Ramos (cell line): Measurements from ENCODE around the gene STAC2.

Experiments used
- in situ Hi-C: fragments of 300-500 bp; cut with MboI; formaldehyde crosslinking; loops from one replicate; pipeline ENCODE4 v1.14.3; 2022; ENCODE audit warnings: low sequenced_read_pairs; ENCODE audit not compliant: unreplicated experiment

Gene STAC2

DNA sequence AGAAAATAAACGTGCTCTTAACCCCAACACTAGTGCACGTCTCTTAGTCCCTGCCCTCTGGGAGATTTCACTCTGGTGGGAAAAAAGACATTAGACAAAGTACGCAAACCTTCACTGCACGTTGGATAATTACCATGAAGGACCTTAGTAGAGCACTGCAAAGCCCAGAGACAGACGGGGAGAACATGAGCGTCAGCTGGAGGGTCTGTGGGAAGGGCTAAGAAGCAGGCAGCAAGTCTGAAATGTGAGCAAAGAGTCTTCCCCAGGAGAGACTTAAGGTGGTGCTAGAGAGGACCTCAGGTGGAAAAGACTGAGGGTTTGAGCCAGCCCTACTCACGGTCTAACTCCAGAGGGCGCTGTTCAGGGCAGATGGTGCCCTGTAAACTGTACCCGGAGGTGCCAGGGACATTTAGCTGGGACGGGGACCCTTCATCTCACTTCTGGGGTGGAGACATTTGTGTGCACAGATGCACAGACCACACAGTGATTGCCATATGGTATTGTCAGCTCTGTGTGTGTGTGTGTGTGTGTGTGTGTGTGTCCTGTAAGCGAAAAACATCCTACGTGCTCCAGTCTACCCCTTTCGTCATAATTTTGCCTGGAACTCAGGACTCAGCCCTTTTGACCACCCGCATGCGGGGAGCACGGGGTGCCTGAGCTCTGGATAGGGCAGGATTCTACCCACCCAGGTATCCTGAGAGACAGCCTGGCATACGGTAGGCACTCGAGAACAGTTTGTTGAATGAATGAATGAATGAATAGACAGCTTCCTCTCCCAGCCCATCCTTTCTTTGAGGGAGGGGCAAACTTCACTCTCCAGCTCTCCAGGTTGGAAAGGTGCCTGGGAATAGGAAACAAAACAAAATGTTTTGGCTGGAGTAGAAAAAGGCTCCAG lies 10.1 kb upstream of the STAC2 start:
- in situ Hi-C loops, result no loop called here

DNA sequence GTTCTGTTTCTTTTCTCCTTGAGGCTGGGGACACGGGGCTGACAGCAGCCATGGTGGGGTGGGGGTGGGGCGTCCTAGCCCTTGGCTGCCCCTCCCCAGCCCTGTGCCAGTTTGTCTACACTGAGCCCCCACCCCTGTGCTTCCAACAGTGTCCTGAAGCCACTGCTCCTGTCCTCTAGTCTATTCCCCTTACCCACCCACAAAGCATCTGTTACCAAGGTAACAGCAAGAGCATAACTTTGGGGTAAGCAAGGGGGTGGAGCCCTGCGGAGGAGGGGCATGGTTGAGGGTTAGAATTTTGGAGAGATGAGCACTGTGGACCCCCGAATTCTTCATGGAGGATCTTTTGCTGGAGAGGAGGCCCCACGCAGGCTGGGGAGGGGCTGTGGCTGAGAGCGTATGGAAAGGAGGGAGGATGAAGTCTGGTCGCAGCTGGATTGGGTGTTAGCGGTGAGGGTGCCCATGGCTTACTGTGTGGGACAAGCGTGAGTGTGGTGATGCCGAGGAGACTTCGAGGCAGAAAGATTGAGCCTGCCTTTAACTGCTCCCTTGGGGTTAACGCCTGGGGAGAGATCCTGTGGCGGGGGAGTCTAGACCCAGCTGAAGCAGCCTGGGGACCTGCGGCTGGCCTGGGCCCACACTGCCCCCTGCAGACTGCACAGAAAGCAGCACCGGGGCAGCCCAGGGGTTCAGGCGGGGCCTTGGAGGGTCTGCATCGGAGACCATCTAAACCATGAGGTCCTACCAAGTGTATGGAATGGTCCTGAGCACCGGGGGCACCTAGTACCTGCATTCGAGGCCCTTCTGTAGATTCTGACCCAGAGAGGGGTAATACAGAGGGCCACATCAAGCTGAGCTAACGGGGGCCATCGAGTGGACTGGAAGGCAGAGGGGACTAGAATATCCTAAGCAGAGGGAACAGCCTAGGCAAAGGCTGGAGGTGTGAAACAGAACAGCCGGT lies 6.1 kb upstream of the STAC2 start:
- in situ Hi-C loops, result no loop called here

DNA sequence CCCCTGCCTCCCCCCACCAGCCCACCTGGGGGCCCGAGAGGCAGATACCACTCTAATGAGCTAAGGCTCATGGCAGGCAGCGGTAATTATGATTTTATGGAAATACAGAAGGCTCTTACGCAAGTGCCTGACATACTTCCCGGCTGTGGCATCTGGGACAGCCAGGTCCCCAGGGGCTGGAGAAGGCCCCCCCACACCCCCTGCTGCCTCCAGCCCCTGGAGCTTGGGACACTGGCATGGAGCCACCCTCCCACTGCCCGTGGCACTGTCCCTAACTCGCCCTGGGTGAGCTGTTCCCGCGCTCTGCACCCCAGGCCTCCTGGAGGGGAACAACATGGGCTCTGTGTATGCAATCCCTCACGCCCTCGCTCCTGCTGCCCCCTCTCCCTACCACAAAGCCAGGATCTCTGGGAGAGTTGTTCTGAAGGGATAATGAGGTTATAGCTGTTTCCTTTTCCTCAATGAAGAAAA lies 5.4 kb upstream of the STAC2 start:
- in situ Hi-C loops, result no loop called here

DNA sequence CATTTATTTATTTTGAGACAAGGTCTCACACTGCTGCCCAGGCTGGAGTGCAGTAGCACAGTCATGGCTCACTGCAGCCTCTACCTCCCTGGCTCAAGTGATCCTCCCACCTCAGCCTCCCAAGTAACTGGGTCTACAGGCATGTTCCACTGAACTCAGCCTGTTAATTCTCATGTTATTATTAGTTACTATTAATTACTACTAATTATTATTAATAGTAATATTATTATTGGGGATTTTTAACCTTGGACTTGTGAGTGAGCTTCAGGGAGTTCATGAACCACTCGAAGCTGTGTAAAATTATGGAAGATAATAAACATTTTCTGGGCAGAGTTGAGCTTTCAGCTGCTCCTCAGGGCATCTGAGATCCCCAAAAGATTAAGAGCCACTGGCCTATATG lies 4.6 kb upstream of the STAC2 start:
- in situ Hi-C loops, result no loop called here

DNA sequence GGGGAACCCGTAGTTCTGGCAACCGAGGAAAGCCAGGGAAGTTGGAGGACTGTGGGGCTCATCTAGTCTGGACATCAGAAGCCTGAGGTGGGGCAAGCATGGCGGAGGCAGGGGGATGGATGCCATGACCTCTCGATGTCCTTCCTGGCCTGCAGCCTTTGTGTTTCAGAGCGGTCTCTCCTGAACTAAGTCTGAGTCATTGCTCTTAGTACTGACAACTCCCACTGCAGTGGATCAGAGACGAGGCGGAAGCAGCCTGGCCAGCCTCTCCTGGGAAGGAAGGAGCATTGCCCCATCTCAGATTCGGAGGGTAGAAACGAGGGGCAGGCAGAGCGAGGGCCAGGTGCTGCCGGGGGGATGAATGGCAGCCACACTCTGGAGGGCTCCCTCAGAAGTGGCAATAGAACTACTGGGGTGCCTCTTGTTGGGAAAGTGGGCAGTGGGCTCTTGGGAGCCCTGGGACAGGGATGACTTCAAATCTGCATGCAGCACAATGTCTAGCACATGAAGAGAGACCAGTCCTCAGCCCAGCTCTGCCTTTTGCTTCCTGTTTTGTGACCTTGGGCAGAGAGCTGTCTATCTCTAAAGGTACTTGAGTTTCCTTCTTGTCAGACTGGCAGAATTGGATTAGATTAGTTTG lies 3.6 kb upstream of the STAC2 start:
- in situ Hi-C loops, result no loop called here

DNA sequence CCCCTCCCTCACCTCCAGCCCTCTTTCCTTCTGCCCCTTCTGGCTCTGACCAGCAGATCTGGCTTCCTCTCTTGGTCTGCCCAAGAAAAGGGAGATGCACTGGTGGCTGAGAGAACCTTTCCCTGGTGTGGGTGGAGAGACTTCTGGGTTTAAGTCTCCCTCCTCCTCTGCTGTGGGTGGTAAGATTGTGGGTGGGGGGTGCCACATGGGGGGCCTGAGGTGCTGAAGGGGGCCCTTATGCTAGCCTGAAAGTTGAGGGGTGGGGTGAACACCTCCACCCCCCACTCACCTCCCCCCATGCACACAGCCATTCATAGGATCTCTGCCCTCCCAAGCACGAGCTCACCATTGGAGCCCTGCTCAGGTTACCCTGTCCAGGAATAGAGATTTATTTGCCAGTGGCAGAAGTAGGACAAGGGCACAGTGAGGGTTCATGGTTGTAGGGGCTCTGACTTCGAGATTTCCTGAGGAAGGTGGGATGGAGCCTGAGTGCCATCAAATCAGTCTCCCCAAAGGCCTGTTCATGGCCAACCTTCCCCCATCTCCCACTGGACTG lies 1.7 kb upstream of the STAC2 start:
- in situ Hi-C loops, result no loop called here

DNA sequence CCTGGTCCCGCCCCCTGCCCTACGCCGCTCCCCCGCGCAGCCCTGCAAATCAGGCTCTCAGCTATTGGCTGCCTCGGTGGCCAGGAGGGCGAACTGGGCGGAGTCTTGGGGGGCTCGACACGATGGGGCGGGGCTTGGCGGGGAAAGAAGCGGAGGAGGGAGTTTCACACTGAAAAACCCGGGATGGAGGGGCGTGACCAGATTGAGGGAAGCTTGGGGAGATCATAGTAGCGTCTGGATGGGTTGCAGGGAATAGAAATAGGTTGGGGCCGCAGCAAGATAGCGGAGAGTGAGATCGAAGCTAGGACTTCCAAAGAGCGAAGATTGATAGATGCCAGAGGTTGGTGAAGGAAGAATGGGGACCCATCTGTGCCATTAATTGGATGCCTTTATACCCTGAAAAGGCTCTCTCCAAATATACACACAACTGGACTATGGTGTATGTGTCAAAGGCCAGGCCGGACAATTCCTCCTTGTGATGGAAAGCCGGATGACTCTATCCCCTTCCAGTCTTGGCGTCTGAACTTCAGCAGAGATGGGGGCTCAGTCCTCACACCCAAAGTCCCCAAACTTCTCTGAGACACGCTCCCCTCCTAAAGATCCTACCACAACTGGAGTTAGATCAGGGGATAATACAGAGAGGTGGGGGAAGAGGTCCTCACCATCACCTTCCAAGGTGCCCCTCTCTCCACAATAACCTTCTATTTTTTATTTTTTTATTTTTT lies 376 bp upstream of the STAC2 start:
- in situ Hi-C loops, result no loop called here

DNA sequence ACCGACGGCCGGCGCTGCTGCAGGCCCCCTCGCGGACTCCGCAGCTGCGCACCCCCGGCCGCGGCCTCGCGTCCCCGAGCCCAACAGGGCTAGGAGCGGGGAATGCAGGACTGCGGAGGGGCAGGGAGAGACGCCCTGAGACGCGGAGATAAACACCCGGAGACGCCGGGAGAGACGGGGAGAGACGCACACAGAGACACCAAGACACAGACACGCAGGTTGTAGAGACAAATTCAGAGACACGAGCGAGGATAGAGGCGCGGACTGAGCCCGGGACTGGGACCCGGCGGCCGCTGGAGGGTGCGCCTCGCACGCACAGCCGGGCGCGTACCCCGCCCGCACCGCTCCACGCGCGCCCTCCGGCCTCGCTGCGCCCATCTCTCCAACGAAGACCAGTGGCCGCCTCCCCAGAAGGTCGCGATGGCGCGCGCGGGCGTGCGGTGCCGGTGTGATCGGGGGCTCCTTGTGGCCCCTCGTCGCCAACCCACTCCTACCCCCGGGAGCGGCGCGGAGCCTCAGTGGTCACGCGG lies 902 bp downstream of the STAC2 start:
- in situ Hi-C loops, result no loop called here

DNA sequence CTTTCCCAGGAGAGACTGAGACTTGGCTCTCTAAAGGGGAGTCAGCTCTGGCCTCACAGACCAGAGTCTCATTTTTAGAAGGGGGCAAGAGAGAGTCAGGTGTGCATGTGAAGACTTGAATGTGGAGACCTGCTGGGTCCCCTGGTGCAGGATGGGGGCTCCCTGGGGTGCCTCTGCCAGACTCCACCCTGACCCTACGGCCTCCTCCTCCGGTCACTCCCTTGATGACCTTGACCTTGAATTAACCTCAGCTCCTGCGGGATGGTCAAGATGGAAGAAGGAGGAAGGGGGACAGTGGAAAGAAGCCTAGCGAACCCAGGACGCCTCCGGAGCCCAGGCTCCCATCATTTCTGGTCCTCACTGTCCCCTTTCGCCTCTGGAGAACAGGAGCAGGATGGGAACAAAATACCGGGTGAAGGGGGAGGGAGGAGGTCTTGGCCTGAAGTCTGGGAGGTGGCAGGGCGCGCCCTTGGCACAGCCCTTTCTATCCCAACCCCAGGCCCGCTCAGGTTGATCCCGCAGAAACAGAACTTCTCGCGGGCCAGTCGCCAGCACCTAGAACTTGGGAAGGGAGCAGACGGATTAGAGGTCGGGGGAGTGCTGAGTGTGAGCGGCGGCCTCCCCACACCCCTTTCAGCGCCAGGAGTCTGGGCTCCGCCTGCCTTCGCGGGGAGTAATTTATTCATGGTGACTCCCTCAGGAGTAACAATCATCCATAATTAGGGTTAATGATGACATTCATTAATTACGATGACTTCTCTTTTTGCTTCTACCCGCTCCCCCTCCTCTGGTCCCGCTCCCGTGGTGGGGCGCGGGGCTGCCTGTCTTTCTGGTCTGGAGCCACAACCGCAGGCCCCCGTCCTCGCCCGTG lies 1.6 kb downstream of the STAC2 start:
- in situ Hi-C loops, result no loop called here

DNA sequence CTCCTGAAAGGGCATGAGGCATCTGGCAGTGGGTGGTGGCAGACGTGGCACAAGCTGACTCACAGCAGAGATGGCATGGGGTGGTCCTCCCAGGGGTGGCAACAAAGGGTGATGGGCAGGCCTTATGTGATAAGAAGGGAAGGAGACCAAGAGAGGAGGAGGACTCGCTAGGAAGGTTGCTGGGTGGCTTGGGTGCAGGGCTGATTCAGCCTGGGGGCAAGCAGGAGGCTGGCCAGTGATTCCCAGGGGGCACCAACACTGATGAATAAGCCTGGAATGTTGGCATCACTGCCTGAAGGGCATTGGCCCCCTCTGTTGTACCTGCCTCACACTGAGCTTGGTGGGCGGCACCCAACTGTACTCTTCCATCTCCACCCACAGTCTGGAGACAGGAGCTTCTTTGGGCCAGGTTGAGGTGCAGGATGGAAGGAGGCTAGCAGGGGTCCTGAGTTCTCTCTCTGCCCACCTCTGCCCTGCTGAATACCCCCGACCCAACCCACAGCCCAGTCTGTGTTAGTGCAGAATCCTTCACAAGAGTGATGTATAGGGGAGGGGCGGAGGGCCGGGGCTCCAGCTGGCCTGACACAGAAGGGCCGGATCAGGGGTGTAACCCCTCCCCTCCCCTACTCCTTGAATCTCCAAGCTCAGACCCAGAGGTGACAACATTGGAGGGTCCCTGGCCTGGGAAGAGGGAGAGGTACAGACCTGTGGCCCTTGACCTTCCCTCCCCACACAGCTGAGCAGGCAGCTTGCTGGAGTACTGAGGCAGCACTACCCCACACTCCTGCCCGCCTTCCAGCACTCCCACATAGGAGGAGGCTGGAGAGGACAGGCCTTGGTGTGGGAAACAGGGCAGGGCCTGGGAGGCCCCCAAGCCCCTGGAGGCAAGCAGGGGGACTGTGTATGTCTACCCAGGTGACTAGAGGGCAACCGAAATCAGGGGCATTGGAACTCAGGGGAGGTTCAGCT lies 2.6 kb downstream of the STAC2 start:
- in situ Hi-C loops, result no loop called here

DNA sequence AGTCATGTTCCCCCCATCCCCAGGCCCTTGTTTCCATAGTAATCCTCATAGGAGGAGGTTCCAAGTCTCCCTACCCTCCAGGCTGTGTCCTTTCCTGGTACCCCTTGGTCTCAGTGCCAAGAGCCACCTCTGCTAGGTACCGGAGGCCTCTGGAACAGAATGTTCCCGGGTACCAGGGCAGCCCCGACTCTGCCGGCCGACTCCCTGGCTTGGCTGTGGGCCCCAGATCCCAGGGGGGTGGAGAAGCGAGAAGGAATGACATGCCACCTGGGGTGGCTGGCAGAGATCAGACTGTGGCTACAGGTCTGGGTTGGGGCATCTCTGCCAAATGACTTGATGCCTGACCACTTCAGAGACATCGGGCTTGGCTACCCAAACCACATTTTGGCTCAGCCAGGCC lies 3.6 kb downstream of the STAC2 start:
- in situ Hi-C loops, result no loop called here

DNA sequence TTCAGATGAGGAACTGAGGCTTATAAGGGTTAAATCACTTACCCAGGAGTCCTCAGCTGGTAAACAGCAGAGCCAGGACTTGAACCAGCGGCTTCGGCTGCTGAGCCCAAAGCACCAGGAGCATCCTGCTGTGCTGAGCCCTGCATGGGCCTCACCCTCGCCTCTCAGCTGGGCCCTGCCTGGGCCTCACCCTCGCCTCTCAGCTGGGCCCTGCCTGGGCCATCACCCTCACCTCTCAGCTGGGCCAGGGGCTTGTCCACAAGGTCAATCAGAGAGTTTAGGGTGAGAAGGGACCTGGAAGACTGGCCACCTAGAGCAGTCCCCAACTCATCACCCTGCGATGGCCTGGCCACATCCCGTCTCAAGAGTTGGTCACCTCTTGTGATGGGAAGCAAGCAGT lies 4.2 kb downstream of the STAC2 start:
- in situ Hi-C loops, result no loop called here

DNA sequence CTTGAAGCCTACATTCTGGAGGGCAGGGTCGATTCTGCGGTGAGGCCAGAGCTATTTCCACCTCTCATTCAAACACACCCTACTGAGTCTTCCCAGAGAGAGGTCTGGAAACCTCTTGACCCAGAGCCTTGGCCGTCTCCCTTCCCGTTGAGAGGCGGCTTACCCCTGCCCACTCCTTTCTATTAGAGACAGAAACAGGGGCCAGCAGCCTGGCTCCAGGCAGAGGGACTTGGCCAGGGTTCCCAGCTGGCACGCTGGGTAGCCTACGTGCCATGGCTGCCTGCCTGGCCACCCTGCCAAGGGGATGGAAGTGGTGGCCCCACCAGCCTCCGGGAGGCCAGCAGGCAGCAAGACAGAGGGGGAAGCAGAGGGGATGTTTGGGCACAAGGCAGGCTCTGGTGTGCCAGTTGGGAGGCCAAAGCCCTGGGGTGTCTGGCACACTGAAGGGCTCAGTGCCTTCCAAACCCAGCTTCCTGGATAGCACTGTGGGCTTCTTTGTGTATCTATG lies 6.0 kb downstream of the STAC2 start:
- in situ Hi-C loops, result no loop called here

DNA sequence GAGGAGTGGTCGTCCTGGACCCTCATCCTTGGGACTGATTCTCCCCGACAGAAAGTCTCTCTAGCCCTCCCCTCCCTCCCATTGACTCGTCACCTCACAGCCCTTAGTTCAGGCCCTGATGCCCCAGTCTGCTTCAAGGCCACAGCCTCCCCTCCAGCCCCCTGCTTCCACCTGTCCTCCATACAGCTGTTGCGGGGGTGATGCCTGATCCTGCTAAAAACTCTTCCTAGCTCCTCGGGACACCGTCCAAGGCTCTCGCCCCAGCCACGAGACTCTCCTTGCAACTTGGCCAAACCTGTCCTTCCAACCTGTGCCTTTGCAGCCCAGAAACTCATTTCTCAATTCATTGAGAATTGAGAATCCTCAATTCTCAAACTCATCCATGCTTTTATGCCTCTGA lies 6.8 kb downstream of the STAC2 start:
- in situ Hi-C loops, result no loop called here

DNA sequence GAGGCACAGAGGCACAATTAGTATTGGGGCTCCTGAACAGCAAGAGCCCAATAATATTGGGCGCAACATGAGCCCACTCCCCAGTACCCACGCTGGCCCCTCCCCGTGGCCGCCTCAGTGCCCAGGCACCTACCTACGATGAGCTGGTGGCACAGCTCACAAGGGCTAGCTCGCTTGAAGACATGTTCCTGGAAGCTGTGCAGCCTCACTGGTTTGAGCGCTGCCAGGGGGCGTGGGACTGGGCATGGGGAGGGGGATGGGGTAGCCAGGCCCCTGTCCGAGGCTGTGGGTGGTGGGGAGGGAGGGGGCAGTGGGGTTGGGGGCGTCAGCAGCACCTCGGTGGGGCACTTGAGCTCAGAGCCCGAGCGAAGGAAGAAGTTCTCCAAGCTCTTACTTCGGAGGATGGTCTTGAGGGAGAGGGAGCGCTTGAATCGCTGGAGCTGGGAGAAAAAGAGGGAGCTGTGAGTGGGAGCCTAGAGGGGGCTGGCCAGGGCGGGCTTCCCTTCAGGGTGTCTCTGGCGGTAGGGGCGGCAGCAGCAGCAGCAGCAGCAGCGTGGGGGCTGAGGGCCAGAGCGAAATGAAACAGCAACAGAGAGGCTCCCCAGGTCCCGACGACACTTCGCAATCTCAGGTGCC lies 7.9 kb downstream of the STAC2 start:
- in situ Hi-C loops, result no loop called here

DNA sequence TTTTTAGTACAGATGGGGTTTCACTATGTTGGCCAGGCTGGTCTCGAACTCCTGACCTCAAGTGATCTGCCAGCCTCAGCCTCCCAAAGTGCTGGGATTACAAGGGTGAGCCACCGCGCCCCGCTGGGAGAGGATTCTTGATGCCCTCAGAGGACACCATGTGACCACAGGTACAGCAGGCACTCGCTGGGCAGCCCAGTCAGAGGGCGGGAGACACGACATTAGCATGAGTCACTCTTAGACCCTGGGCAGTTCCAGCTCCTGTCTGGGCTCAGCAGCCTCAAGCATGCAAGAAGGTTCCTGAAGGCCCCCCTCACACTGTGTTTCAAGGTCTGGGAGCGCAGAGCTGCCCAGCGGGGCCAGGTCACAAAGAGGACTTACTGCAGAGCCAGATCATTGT lies 11.9 kb downstream of the STAC2 start:
- in situ Hi-C loops, result no loop called here
